Uterus (tissue), 2 donors: ENCODE measurements around the gene TRPV5.

Experiments used
- POLR2A ChIP-seq, 2 donors: fragments of 450-650 bp; IDR thresholded peaks; one replicate each; pipeline ENCODE4 v1.6.1; 2016; ENCODE audit warnings: antibody characterized with exemption in 2 of 2, mild to moderate bottlenecking in 1 of 2, moderate library complexity in 1 of 2
- TF ChIP-seq, protein P1 (sequence below), 4 experiments: fragments of 200-600 bp in 2 of 4; fragments of 450-650 bp in 2 of 4; sonication (generic) in 2 of 4; IDR thresholded peaks; one replicate each; pipeline ENCODE4 v1.5.1; 2016 to 2019; ENCODE audit warnings: antibody characterized with exemption in 4 of 4, mild to moderate bottlenecking in 2 of 4, moderate library complexity in 1 of 4

DNA sequence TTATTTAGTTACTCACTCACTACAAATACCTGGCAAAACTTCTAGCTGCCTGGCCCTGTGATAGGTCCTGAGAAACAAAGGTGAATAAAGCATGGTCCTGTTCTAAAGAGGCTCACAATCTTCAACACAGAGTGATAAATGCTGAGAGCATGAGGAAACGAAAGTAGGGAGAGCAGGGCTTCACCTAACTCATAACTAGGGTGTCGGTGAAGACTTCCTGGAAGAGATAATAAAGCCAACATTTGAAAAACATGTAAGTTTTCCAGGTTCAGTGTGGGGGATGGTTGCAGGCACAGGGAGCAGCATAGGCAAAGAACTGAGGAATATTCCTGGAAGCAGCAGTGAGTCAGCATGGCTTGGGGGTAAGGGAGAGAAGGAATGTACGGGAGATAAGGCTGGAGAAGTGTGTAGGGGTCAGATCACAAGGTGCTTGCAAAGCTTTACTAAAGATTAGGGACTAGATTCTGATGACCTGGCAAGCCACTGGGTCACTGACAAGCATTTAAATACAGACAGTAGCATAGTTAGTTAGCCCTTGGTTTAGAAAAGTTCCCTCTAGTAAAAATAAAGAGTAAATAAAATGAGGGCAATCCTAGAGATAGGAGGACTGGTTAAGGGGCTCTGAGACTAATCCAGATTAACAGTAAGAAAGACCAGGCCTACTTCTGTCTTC, 23.5 kb upstream of the TRPV5 start:
- TF ChIP-seq, protein P1, sequence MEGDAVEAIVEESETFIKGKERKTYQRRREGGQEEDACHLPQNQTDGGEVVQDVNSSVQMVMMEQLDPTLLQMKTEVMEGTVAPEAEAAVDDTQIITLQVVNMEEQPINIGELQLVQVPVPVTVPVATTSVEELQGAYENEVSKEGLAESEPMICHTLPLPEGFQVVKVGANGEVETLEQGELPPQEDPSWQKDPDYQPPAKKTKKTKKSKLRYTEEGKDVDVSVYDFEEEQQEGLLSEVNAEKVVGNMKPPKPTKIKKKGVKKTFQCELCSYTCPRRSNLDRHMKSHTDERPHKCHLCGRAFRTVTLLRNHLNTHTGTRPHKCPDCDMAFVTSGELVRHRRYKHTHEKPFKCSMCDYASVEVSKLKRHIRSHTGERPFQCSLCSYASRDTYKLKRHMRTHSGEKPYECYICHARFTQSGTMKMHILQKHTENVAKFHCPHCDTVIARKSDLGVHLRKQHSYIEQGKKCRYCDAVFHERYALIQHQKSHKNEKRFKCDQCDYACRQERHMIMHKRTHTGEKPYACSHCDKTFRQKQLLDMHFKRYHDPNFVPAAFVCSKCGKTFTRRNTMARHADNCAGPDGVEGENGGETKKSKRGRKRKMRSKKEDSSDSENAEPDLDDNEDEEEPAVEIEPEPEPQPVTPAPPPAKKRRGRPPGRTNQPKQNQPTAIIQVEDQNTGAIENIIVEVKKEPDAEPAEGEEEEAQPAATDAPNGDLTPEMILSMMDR (IDR thresholded peaks at IDR 0.05), result no peak
- TF ChIP-seq POLR2A (IDR thresholded peaks at IDR 0.05), result no peak
